ENCODE measurements around the gene SUCLG2.

Gene SUCLG2

GRCh38 chr3:67509471-67510075, 144.8 kb downstream of the SUCLG2 start:
- no peak for DNase-seq (ENCODE audit: low spot score)

GRCh38 chr3:67507584-67507983, 146.8 kb downstream of the SUCLG2 start:
- DNase-seq (ENCODE audit: low spot score): no peak

- no peak for DNase-seq (ENCODE audit: low spot score)
These were observed 153.7 kb downstream of the SUCLG2 start for GRCh38 chr3:67500709-67501108.

- DNase-seq (ENCODE audit: low spot score): no peak
These were observed 156.7 kb downstream of the SUCLG2 start for GRCh38 chr3:67497746-67498145.

GRCh38 chr3:67495751-67496150, 158.7 kb downstream of the SUCLG2 start:
- no peak for DNase-seq (ENCODE audit: low spot score)

DNA sequence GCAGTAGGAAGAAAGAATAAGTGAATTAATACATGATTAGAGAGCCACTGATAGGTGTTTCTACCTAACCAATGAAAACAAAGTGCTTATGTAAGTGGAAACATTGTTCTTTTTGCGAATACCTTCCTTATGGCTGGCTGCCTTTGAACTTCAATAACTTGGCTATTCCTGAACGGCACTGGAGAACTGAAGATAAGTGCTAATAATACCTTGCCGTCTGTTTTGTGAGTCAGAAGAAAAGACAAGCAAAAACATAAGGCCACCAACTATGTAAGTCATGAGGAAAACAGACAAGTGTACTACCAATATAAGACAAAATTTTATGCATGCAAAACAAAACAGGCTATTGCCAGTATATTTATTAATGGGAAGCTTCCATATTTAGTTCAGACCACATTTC, 160.6 kb downstream of the SUCLG2 start:
- no peak for DNase-seq (ENCODE audit: low spot score)

GRCh38 chr3:67490658-67491057, 163.8 kb downstream of the SUCLG2 start:
- DNase-seq (ENCODE audit: low spot score): no peak

DNA sequence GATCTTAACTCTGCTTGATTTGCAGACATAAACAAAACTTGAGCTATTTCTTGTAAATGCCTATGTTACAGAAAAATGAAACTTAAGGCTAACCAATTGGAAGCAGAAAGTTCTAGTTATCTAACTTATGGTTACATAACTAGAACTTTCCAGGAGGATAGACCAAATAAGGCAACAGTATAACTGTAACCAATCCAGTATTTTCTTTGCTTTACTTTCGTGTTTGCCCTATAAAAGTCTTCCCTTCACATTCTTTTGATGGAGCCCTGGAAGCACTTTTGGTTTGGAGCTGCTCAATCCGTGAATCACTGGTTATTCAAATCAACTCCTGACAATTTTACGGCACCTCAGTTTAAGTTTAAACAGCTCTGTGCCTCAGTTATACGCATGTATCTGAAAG, 164.6 kb downstream of the SUCLG2 start:
- no peak for DNase-seq (ENCODE audit: low spot score)

DNA sequence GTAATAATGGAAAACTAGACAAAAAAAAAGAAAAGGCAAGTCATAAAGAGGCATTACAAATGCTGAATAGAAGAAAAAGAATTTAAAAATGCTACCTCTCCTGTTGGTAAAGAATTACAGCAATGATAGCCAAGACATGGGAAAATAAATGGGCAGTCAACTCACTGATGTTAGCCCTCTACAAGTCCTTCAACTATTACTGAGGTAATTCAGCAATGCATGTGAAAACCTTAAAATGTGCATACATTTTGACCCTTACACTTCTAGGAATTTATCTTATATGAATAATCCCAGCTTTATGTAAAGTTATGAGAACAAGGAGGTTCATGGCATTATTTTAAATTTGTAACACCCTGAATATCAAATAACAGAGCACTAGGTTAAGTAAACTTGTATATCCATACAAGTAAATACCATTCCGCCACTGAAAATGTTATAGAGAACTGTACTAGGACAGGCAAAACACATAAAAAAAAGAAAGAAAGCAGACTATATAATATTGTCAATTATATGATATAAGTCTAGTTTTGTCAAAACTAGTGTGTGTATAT, 166.8 kb downstream of the SUCLG2 start:
- no peak for DNase-seq (ENCODE audit: low spot score)

- DNase-seq (ENCODE audit: low spot score): no peak
These were observed 167.5 kb downstream of the SUCLG2 start for GRCh38 chr3:67486883-67487282.

GRCh38 chr3:67484085-67484484, 170.3 kb downstream of the SUCLG2 start:
- no peak for DNase-seq (ENCODE audit: low spot score)

GRCh38 chr3:67481126-67481525, 173.3 kb downstream of the SUCLG2 start:
- no peak for DNase-seq (ENCODE audit: low spot score)

DNA sequence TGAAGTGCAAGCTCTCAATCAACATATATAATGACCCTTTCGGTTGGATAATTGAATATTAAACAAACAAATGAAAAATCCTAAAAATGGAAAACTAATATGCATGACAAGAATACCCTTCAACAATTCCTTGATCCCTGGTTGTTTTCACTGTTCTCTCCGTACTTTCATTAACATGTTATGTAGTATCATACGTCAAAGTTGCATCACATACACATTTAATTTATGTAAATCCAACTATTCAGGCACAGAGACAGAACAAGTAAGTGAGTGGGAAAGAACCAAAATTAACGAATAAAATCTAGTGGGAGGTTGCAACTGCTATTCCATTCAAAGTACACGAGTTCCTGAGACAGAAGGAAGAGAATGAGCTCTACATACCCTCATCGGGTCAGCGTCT, 176.0 kb downstream of the SUCLG2 start:
- DNase-seq (ENCODE audit: low spot score): no peak

DNA sequence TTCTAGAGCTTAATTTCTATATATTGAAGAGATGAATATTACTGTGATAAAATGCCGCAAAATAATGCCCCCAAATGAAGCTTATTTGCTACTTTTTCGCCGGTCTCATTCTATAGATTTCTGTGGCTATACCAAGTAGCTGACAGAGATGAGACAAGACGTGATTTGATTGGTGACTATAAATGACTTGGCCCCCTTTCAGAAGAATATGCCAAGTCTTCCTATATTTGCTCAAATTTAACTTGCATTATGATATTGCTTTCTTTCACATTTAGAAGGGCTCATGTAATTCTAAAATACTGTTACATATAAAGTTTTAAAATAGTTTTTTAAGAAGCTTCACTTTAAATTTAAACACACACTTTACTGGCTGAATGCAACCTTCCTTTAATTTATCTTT, 180.1 kb downstream of the SUCLG2 start:
- DNase-seq (ENCODE audit: low spot score): no peak

- no peak for DNase-seq (ENCODE audit: low spot score)
These were observed 181.7 kb downstream of the SUCLG2 start for GRCh38 chr3:67472674-67473201.

GRCh38 chr3:67470207-67470606, 184.2 kb downstream of the SUCLG2 start:
- no peak for DNase-seq (ENCODE audit: low spot score)

DNA sequence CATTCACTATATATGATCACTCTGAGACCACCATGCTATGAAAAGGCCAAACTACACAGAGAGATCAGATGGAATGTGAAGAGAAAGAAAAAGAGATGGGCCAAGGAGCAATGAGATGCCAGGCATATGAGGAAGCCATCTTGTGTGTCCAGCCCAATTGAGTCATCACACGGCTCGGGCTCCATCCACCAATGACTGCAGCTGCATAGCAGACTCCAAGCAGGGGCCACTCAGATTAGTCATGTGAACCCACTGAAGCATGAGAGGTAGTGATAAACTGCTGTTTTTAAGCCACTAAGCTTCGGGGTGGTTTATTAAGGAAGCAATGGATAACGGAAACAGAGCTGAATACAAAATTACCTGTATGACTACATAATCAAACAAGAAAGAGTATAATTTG, 185.9 kb downstream of the SUCLG2 start:
- DNase-seq (ENCODE audit: low spot score): no peak

- DNase-seq (ENCODE audit: low spot score): no peak
These were observed 190.8 kb downstream of the SUCLG2 start for GRCh38 chr3:67463656-67464055.

- DNase-seq (ENCODE audit: low spot score): no peak
These were observed 192.2 kb downstream of the SUCLG2 start for GRCh38 chr3:67462187-67462586.

DNA sequence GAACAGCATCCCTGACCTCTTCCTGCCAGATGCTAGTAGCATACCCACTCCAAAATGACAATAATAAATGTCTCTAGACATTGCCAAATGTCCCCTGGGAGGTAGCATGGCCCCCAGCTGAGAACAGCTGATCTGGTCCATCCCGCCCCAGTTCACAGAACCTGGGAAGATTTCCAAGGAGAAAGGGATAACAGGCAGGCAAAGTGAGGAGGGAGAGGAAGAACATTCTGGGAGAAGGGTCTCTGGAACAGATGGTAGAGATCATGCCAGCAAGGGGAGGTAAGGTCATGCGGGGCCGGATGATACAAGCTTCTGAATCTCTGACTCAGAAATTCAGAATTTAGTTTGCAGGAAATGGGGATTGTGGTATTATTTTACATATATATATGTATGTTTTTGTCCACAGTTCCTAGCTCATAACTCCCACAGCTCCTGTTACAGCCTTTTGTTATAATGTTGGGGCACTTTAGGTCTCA, 192.7 kb downstream of the SUCLG2 start:
- no peak for DNase-seq (ENCODE audit: low spot score)

DNA sequence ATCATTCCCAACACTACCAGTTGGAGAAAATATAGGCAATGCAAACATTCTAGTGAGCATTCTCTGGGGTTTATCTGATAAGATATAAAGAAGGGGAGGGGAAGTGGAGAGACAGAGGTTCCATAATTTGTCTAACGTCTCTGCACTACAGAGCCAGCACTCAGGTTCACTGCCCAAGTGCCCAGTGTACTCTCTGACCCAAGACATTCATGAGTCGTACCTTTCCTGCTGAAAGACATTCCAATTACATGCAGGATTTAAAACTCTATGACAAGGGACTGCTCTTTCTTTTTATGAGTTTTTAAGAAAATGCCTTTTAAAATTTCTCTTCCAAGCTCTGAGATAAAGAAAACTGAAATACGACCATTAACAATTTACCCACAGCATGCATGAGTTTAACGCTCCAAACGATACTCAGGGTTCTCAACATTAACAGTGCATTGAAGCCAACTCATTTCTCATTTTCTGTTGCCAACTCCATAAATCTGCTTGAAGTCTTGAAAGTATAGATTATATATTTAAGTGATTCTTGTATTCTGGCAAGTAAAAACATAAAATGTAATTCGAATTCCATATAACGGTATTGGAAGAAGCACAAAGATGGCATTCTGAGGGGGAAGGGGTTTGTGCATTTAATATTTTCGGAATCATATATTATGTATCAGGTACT, 193.4 kb downstream of the SUCLG2 start:
- no peak for DNase-seq (ENCODE audit: low spot score)

GRCh38 chr3:67459796-67460195, 194.6 kb downstream of the SUCLG2 start:
- DNase-seq (ENCODE audit: low spot score): no peak

DNA sequence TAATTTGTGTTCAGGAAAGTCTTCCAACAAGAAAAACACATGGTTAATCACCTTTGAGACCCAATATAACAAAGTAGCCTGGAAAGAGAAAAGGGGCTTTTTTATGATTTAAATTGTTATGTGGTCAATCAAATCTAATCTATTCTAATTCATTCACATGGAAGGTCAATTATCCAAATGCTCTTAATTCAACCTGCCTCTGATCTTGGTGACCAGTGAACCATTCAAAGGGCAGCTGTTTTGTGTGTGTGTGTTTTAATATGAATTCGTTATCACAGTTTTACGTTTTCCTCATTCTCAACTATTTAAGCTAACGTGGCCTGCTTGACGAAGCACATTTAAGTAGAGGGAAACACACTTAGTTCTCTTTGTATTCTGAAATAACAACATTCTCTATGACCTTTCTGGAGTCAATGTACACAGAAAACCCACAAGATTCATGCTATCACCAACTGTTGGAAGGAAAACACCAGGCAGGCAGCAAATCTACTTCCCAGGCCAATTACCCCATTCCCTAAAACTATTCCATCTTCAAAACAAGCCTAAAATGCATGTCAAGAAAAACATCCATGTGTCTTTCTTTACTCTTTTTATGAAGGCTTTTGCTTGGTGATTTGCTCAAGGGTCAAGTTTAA, 195.4 kb downstream of the SUCLG2 start:
- DNase-seq (ENCODE audit: low spot score): no peak
